Natural killer cell (primary cell): ENCODE results near the gene NALF2. TPM values are rescaled to one million over a fixed set of nuclear protein-coding genes. Genes with fewer than 3 reads are reported as not detected.

ENCODE experiments used
- ATAC-seq, 3 donors: fragments of 150-1000 bp in 2 of 3; fragments of 200-7000 bp in 1 of 3; cut with Tn5 transposase; 1 replicate in 1 of 3; 2 replicates in 2 of 3; pipeline ENCODE4 v1.10.0; 2021; ENCODE audit warnings: mild to moderate bottlenecking in 2 of 3, moderate library complexity in 2 of 3
- DNase-seq, 2 donors: peaks; one replicate each; pipeline versions ENCODE4 v3.0.0 to v3.0.0-alpha.2; 2013 to 2021; ENCODE audit warnings: mixed read lengths in 1 of 2
- H3K27ac ChIP-seq: one replicate; pipeline ENCODE4 v1.5.1; 2013; ENCODE audit warnings: mild to moderate bottlenecking, low read length
- H3K27me3 ChIP-seq: one replicate; pipeline ENCODE4 v1.6.1; 2013; ENCODE audit warnings: low read length; ENCODE audit not compliant: control insufficient read depth, insufficient read depth
- H3K36me3 ChIP-seq: one replicate; pipeline ENCODE4 v1.6.1; 2013; ENCODE audit warnings: low read length; ENCODE audit not compliant: control insufficient read depth, insufficient read depth
- H3K4me1 ChIP-seq: one replicate; pipeline ENCODE4 v1.6.1; 2013; ENCODE audit warnings: low read length; ENCODE audit not compliant: control insufficient read depth, insufficient read depth
- H3K4me3 ChIP-seq: one replicate; pipeline ENCODE4 v1.5.1; 2013; ENCODE audit warnings: low read length
- H3K9me3 ChIP-seq: one replicate; pipeline ENCODE4 v1.6.1; 2013; ENCODE audit warnings: low read length; ENCODE audit not compliant: control insufficient read depth, insufficient read depth
- H3K27ac Mint-ChIP-seq, 2 donors: one replicate each; pipeline ENCODE4 v1.8.0; 2022; ENCODE audit warnings: mild to moderate bottlenecking in 2 of 2, mixed read lengths in 2 of 2, moderate library complexity in 1 of 2
- H3K27me3 Mint-ChIP-seq, 2 donors: one replicate each; pipeline ENCODE4 v1.8.0; 2022; ENCODE audit warnings: low read depth in 2 of 2, mixed read lengths in 2 of 2
- H3K36me3 Mint-ChIP-seq: one replicate; pipeline ENCODE4 v1.8.0; 2022; ENCODE audit warnings: mixed read lengths
- H3K4me1 Mint-ChIP-seq, 2 donors: one replicate each; pipeline ENCODE4 v1.8.0; 2022; ENCODE audit warnings: mixed read lengths in 2 of 2
- H3K4me3 Mint-ChIP-seq: one replicate; pipeline ENCODE4 v1.8.0; 2022; ENCODE audit warnings: mild to moderate bottlenecking, moderate library complexity, mixed read lengths
- H3K9me3 Mint-ChIP-seq, 2 donors: one replicate each; pipeline ENCODE4 v1.8.0; 2022; ENCODE audit warnings: mixed read lengths in 2 of 2
- CTCF ChIP-seq: fragments of 200-600 bp; IDR thresholded peaks from one replicate; pipeline ENCODE4 v1.8.0; 2022; ENCODE audit warnings: antibody characterized with exemption
- WGBS: methylation state at CpG from one replicate; pipeline ENCODE4 v1.1.7; 2013; ENCODE audit warnings: missing lambda C conversion rate; ENCODE audit not compliant: insufficient coverage; 5-methylcytosine and 5-hydroxymethylcytosine counted together
- intact Hi-C: fragments of 100-400 bp; cut with micrococcal nuclease; formaldehyde crosslinking; loops from one replicate; pipeline ENCODE4 v1.14.2; 2022
- total RNA-seq, 4 donors: library from RNA; stranded (reverse); fragments of 120-200 nt in 1 of 4; gene quantifications; one replicate each; pipeline versions ENCODE4 v1.2.3 to v1.2.4, GENCODE V29; 2013 to 2022

The NALF2 gene
- total RNA-seq, 3 donors from 2014 or later (not counting 1 experiment from before 2014, with no cell fraction given): not detected

- peaks cover 4% of the 10 kb centered on the region for H3K4me1 ChIP-seq
- TF ChIP-seq CTCF: no peak
- H3K9me3 ChIP-seq: no peaks in the 10 kb centered on the region
- H3K36me3 ChIP-seq: no peaks in the 10 kb centered on the region
- WGBS: 3% methylated on average over 146 of the region's 146 CpGs
- intact Hi-C loops: no loop called here
- peaks cover 12 to 22% of the 10 kb centered on the region in 2 donors for H3K27me3 Mint-ChIP-seq
- H3K36me3 Mint-ChIP-seq: no peaks in the 10 kb centered on the region
- no peak overlapping the region for H3K27ac Mint-ChIP-seq
- H3K27ac ChIP-seq: no peak overlapping the region
- no peaks in the 10 kb centered on the region for H3K9me3 Mint-ChIP-seq
- H3K4me3 Mint-ChIP-seq: no peak overlapping the region
- DNase-seq: no peak
- no peaks in the 10 kb centered on the region for H3K4me1 Mint-ChIP-seq
- no peak for ATAC-seq
- no peak overlapping the region for H3K4me3 ChIP-seq
- peaks cover 4% of the 10 kb centered on the region for H3K27me3 ChIP-seq
These were observed 793 bp downstream of the NALF2 start for GRCh38 chrX:69504626-69505612.

- Histone ChIP-seq H3K4me1 (peaks cover 4% of the 10 kb centered on the region), H3K36me3 (no peaks in the 10 kb centered on the region), H3K27me3 (peaks cover 4% of the 10 kb centered on the region), H3K9me3 (no peaks in the 10 kb centered on the region), H3K4me3 (no peak overlapping the region), H3K27ac (no peak overlapping the region)
- intact Hi-C loops: no loop called here
- 5% methylated on average over 33 of the region's 36 CpGs for WGBS
- H3K27ac Mint-ChIP-seq: no peak overlapping the region
- H3K36me3 Mint-ChIP-seq: no peaks in the 10 kb centered on the region
- no peak overlapping the region for H3K4me3 Mint-ChIP-seq
- H3K27me3 Mint-ChIP-seq: peaks cover 12 to 19% of the 10 kb centered on the region in 2 donors
- ATAC-seq (no peak), DNase-seq (no peak)
- no peaks in the 10 kb centered on the region for H3K4me1 Mint-ChIP-seq
- TF ChIP-seq CTCF: no peak
- no peaks in the 10 kb centered on the region for H3K9me3 Mint-ChIP-seq
These were observed 1.9 kb downstream of the NALF2 start for GRCh38 chrX:69505772-69506616.

- TF ChIP-seq CTCF: no peak
- no peaks in the 10 kb centered on the region for H3K9me3 ChIP-seq
- no peak overlapping the region for H3K27ac ChIP-seq
- ATAC-seq (no peak), DNase-seq (no peak)
- intact Hi-C loops: no loop called here
- H3K27me3 ChIP-seq: peaks cover 4% of the 10 kb centered on the region
- 72% methylated on average over 12 of the region's 15 CpGs for WGBS
- Mint-ChIP-seq H3K9me3 (no peaks in the 10 kb centered on the region), H3K4me3 (no peak overlapping the region), H3K27ac (no peak overlapping the region), H3K27me3 (peaks cover 12 to 19% of the 10 kb centered on the region in 2 donors), H3K4me1 (no peaks in the 10 kb centered on the region), H3K36me3 (no peaks in the 10 kb centered on the region)
- H3K4me3 ChIP-seq: no peak overlapping the region
- no peaks in the 10 kb centered on the region for H3K36me3 ChIP-seq
- peaks cover 4% of the 10 kb centered on the region for H3K4me1 ChIP-seq
These were observed 2.7 kb downstream of the NALF2 start for GRCh38 chrX:69506617-69507499.
